Retina (tissue), 1 donor: Measurements from ENCODE around the gene AOAH.
"Not testable (repeated sequence)": the region's sequence is repeated elsewhere in the genome, so short reads cannot be mapped to it uniquely, and the experiment has no call there.

ENCODE experiments used
- DNase-seq: peaks from one replicate; pipeline ENCODE4 v3.0.0-alpha.2; 2016

Gene AOAH

DNA sequence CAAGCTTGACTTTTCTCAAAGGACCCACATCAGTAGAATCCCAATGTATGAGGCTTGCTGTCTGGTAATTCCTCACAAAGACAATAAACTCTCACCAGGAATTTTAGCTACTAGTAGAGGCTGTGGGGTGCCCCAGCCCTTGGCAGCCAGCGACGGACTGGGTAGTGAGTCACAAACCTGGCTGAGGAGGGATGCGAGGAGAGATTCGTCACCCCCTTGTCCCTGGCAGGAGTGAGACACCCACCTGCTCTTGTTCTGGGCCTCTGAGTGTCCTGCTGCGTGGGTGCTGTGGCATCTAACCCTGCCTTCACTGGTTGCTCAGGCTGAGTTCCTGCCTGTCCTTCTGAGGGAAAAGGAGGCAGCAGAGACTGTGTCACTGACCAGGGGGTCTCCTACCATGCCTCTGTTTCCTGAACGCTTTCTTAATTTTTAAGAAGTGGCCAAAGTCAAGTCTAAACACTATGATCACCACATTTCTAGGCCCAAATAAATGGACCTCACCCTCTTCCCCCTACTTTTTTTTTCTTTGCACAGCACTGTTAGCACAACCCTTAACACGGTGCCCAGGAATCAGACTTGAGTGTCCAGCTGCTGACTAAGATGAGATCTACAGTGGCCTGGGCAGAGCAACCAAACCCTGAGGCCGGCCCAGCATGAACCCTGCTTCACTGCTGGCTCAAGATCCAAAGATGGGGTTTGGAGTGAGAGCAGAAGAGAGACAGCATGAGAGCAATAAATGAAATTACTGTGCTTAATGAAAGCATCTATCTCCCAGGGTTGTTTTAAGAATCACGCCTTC, 188.2 kb downstream of the AOAH start:
- DNase-seq: no peak

DNA sequence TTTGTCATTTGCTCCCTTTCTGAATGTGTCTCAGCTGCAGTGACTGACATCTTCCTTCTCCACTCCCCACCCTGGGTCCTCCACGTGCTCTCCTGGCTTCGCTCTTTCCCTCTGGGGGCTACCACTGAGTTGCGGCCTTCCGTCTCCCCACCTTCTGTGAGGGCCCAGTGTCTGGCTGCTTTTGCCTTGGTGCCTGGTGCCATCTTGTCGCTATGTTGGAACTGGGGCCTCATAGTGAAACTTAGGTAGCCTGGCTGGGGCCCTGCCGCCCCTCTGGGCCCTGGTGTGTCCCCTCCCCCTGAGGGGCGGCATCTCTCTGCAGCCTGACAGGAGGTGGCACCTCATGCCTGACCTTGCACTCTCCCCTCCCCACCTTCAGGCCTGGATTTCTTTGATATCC, 190.6 kb downstream of the AOAH start:
- DNase-seq: no peak

DNA sequence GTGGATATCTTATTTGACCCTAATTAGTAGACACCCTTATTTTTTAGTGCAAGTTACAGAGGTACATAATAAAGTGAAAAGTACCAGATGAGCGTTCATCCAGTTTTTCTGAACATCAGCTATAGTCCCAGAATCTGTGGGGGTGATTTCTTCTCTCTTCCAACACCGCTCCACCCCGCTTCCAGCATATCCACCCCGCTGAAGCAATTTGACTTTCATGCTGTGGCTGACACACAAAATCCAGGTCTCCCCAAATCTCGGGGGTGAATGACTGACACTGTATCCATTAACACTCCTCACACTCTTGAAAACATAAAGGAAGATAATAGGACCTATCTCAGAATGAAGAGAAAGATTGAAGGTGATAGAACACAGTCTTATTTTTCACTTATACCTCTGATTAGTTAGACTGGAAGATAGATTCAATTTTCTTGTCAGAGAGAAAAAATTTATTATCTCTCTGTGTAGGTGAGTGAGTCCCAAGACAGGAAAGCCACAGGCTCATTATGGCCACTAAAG, 191.3 kb downstream of the AOAH start:
- no peak for DNase-seq

DNA sequence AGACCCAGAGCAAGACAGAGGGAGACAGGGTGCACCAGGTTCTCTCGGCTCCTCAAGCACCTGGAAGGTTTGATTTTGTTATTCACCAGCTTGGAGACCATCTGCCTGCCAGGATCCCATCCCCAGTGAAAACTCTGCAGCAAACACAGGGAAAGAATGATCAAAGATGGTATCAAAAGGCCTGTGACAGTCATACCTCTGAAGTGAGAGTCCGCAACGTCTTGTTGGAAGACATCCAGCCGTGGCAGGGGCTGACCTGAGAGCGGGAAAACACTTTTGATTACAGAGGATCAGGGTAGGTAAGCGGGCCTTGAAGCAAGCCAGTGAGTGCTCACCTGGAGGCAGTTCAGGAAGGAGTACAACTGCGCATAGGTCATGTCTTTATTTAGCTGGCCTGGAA, 192.3 kb downstream of the AOAH start:
- DNase-seq: no peak

DNA sequence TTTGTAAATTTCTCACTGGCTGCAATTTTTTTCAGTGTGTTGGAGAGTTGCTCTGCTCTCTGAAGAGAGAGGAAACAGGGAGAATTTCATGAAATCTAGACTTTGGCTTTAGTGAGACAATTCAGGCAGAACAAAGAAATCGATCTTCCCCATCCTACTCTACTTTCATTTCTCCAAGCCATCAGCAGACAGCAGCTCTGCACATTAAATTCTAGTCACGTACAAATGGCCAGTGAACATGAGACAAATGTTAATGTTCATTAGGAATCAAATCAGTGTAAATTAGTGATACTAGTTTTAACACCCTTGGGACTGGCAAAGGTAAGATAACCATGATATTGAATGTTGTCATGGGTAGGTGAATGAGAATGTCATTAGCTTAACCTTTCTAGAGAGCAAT, 193.8 kb downstream of the AOAH start:
- no peak for DNase-seq

DNA sequence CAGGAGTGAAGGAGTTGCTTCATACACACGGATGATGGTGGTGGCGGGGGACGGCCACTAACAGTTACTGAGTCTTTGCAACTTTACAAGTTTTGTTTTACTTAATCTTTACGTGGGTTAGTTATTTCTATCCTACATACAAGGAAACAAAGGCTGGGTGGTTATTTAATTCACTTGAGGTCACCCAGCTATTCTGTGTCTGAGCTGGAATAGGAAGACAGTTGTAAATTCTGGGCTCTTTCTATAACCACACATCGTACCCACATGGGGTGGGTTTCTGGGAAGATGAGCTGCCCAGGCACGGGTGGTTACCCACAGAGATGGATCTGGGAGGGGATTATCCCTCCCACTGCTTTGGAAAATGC, 196.8 kb downstream of the AOAH start:
- DNase-seq: no peak

DNA sequence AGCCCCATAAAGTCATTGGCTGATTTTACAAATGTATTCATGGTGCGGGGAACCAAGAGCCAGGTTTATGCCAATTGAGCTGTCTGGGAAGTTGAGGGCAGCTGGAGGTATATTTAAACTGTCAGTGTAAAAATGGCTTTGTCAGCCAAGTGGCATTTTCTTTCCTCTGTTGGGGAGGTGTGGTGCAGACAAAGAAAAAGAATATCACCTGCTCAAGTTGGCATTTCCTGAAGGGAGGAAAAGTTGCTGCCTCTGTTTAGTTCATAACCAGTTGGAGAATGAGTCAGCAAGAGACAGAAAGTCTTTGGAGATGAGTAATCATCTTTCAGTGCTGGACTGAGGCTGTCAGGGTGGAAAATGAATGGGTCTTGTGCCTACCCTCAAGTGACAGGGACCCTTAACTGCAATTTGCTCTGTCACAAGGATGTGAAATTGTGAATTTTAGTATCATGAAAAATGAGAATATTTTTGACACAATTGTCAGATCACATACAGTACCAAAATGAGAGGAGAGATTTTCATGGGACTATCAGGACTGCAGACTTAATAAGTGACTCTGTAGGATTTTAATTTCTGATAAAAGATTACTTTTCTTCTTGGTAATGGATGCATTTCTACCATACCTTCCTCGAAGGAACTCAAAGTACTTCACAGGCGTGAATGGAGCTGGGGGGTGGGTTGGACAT, 197.3 kb downstream of the AOAH start:
- DNase-seq: no peak

DNA sequence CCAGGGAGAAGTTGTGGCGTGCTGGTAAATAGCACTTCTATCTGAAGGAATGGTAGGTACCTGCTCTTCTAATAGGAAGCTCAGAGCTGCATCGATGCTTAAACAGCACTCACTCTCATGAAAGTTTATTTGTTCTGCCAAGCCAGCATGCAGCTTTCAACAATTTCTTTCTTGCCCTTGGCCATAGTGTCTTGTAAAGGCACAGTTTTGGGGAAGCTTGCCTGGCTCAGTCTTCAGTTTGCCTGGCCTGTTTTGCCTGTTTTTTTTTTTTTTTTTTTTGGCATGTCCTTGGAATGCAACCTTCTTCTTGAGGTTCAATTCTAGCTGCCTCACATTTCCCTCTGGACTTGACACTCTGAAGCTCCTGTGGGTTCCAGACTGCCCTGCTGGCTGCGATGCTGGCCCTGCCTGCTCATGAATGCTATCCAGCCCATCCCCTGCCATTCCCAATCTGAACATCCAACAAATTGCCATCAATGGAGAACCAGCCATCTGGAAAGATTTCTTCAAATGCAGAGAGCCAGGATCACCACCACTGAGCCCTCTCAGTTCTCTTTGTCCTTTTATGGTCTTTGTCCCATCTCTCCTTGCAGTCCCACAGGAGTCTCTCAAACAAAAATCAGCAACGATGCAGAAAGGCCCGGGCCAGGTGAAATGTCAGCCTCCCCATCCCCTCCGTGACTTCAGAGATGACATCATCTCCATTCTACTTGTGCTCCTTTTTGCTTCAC, 200.8 kb downstream of the AOAH start:
- DNase-seq: no peak

DNA sequence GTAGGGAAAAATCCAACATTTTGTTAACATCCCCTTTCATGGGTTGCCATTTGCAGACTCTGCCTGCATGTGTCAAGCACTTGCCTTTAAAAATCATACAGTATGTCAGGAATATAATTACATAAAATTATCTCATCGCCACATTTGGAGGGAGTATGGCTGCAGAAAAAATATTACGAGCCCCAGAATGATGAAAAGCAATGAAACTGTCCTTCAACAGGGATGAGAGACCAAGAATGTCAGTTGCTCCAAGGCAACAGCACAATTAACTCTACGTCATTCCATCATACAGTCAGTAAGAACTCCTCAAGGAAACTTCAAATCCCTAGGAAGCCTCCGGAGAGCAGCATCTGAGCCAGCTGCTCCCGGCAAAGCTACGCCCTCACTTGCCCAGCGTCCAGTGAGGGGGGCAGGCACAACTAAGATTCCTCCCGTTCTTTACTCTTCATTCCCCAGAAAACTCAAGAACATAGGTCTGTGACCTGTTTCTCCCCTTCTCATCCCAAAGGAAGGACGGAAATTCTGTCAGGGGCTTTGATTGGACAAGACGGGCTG, 201.8 kb downstream of the AOAH start:
- DNase-seq: peak; percentile 54

DNA sequence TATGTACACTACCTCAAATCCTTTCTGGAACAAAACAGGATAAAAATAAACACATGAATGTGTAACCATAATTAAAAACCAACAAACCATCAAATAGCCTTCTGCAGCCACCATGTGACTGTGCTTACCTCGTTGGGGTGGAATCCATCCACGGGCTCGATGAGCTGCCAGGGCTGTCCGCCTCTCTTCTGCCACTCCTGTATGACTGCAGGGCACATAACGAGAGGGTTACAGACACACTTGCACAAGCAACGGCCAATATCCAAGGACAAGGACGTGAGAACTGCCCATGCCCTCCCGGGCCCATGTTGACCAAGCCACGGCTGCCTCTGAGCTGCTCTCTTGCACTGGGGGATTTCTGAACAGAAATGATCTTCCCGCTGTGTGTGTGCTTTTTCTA, 202.4 kb downstream of the AOAH start:
- DNase-seq: no peak

DNA sequence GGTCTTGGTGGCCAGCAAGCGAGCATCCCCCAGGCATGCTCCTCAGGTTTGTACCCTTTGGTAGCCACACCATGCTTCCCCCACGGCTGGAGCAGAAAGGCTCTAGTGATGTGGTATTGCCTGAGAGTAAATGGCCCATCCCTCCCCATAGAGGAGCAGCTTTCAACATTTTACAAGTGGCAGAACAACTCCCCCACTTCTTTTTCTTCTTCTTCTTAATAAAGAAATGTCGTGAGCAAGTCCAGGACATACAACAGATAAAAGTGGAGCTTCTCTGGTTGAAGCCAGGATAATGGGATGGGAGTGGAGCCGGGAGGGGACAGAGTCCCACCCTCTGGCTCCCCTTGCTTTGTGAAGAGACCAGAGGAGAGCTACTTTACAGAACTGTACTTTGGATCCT, 203.2 kb downstream of the AOAH start:
- no peak for DNase-seq

DNA sequence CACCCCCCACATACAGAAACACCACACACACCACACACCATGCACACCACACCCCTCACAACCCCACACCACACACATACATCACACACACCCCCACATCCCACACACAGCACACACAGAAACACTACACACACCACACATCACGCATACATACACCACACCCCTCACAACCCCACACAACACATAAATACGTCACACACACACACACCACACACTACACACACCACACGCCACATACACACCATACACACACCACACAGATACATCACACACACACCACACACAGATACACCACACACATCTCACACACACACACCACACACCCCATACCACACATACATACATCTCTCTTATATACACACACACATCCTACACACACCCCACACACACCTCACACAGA, 208.4 kb downstream of the AOAH start:
- DNase-seq: no peak

DNA sequence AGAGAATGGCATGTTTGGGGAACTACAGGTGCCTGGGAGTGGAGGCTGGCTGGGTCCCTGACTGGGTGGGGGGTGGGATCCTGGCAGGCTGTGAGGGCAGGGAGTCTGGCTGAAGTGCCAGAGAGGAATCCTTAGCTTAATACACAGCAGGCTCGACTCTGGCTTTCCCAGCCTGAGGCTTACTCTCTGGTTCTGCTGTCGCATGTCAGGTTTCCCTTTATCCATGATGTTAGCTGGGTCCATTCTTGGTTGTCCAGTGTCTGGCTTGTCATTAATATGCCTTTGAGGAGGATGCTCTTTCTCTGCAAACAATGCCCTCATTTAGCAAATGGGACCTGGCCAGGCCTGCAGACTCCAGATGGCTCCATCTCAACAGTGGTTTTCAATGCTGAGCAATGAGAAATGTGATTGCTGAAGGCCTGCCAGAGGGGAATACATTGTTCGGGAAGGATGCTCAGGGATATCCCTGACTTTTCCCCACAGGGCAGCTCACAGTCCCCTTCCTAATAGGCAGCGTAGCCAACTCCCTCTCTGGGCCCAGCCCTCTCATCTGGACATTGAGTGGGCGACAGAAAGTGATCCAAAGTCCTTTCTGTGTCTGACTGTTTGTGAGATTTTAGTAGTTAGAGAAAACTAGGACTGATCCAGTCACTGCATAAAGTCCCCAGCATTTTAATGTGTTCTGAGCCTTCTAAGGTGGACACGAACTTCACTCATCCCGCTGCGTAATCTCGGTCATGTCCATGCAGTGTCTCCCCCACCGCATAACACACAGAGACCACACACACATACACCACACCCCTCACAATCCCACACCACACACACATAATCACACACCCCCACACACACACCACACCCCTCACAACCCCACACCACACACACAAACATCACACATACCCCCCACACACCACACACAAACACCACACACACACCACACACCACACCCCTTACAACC, 209.7 kb downstream of the AOAH start:
- peak; percentile 19 for DNase-seq

DNA sequence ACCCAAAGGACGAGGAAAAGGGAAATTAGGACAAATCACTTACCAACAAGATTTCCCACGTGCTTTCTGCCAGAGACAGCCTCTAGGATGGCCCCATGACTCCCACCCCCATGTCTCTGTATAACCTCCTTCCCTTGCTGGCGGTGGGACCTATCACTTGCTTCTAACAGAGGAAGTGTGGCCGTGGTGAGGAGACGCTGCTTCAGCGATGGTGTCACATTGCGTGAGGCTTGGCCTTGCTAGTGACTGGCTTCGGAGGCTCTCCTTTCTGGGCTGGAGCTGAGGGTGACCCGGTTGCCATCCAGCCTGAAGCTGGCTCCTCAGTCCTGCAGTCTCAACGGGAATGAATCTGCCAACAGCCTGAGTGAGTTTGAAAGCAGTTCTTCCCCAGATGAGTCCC, 210.9 kb downstream of the AOAH start:
- no peak for DNase-seq

DNA sequence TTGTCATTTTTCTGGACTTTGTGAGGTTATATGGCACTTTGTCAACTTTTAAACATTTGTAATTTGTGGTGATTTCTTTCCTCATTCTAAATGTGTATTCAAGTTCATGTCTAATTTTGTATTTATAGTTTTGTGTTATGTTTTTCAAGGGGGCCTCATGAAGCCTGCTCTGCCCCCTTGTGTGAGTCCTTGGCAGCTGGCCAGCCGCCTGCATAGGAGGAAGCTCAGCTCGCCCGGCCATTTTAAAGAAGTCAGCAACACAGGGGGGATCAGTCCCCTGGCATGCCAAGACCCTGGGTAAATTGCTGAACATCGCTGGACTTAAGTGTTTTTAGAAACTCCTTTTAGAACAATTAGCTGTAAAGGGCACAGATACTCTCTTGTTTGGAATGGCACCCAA, 211.7 kb downstream of the AOAH start:
- no peak for DNase-seq

DNA sequence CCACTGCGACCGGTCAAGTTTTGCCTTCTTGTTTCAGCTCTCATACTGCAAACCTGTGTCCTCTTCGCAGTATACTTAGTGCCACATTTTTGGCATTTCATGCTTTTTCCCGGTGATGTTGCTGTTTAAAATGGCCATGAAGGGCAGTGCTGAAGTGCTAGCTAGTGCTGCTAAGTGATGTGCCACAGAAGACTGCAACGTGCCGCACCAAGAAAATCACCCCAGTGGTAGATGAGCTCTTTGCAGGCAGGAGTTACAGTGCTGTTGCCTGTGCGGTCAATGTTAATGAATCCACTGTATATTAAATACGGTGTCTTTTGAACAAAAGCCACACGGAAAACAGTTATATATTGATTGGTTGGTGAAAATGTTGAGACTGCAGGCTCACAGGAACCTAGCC, 214.3 kb downstream of the AOAH start:
- no peak for DNase-seq

DNA sequence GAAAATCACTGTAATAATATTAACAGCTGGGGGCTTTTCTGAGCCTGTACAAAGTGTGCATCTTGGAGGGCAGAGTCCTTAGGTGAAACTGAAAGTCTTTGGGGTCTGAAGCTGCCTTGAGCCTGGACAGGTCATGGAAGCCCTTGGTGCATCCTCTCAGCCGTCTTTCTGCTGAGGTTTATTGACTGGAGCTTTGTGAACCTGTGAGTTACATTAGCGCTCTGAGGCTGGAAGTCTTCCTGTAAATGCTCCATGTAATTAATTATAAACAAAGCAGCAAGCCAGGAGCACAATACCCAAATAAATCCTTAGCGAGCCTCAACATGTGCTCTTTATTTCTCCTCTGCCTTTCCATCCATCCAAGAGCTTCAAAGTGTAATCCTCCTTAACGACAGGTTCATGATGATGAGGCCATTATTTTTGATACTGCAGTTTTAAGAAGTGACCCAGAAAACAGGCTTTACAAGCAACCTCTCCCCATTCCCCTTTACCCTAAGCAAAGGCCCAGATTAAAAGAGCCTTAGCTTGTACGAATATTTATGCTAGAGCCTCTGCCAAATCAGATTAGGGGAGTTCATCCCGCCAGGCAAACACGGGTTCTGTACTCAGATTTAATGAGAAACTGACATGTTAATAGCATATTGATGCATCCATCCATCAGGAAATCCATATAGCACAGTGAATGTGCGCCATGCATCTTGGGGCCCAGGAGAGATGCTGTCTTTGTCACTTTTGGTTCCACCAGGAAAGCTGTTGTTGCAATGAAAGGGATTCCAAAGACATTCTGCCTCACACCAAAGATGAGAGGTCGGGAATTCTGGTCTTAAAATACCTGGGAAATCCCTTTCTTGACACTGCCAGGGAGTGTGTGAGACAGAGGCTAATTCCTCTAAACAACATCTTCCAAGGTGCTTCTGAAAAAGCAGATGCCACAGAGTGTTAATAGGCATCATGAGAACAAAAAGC, 216.5 kb downstream of the AOAH start:
- DNase-seq: peak; percentile 43

DNA sequence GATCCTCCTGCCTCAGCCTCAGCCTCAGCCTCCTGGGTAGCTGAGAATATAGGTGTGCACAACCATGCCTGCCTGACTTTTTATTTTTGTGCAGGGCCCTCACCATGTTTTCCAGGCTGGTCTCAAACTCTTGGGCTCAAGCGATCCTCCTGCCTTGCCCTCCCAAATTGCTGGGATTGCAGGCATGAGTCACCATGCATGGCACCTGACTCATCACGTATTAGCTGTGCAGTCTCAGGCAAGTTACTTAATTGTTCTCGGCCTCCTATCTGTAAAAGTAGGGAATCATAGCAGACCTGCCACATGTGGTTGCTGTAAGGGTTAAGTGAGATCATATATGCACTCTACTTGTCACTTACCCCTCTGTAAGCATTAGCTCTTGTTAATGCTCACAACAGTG, 217.5 kb downstream of the AOAH start:
- DNase-seq: no peak

DNA sequence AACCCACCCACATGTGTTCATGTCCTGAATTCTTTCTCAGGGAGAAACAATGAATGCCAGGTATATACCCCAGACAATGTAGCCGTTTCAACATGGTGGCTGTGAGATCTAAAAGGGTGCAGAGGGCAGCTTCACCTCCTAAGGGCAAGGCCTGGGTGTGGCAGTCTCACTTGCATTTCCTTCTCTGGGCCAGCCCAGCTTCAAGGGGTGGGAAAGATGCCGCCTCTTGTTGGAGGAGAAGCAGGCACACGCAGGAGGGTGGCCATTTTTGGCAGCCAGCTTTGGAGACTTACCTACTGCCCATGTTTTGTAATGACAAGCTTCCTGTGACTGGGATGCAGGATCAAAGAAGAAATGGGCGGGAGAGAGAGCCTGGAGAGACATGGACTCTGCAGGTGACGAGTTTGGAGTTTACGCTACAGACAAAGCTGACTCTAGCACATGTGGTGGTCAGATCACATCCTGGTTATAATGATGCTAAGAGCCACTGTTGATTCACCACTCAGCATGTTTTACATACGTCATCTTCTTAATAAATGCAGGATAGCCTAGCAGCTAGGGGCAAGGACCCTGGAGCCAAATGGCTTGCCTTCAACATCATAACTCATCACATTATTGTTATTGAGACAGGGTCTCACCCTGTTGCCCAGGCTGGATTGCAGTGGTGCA, 218.0 kb downstream of the AOAH start:
- no peak for DNase-seq

DNA sequence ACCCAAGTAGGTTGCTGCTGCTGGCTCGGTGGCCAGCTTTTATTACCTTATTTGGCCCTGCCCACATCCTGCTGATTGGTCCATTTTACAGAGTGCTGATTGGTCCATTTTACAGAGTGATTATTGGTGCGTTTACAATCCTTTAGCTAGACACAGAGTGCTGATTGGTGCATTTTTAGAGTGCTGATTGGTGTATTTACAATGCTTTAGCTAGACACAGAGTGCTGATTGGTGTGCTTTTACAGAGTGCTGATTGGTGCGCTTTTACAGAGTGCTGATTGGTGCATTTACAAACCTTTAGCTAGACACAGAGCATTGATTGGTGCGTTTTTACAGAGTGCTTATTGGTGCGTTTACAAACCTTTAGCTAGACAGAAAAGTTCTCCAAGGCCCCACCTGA, 219.7 kb downstream of the AOAH start:
- DNase-seq: not testable (repeated sequence)
